ENCODE results near the gene PLEKHA6. TPM values are rescaled to one million over a fixed set of nuclear protein-coding genes. Genes with fewer than 3 reads are reported as not detected.

Gene PLEKHA6
- total RNA-seq, 1 experiment from 2014 or later, result 0.30 TPM

DNA sequence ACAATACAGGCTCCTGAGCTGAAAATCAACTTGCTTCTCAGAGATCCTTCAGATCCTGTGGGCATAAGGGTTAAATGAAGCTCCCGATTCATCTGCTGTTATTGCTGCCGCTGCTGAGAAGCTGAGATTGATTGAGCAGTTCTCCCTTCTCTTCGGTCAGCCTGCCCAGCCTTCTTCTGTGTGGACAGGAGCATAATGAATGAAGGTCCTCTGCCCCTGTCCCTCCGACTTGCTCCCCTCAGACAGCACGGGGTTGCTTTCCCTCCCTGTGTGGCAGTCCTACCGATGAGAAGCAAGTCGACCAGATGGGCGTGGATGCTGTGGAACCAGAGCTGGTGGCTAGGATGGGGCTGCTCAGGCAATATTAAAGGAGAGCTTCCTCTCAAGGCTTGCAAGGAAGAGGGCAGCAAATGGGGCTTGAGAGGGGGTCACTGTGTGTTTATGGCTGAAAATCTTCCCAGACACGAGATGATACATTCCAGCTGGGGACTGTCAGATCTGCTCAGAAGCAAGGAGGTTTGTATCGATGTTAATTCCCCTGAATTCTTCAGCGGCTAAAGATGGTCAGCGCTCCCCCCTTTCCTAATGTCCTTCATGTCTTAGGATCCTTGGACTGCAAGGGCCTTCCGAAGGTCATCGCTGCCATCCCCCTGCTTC lies 82.0 kb downstream of the PLEKHA6 start:
- no peak overlapping the region for H3K4me3 ChIP-seq (ENCODE audit: low read length)
- no peak overlapping the region for H2AFZ ChIP-seq (ENCODE audit: low read length)
- no peaks in the 10 kb centered on the region for H4K20me1 ChIP-seq (ENCODE audit: insufficient read depth, low read depth, low read length)
- H3K27ac ChIP-seq (ENCODE audit: low read length), result no peak overlapping the region
- no peaks in the 10 kb centered on the region for H3K27me3 ChIP-seq (ENCODE audit: low read length)
- H3K79me2 ChIP-seq (ENCODE audit: low read length), result no peaks in the 10 kb centered on the region
- peaks cover 12% of the 10 kb centered on the region for H3K4me1 ChIP-seq (ENCODE audit: low read length)
- no peaks in the 10 kb centered on the region for H3K9me3 ChIP-seq (ENCODE audit: low read length)
- no peak for DNase-seq
- H3K9me2 ChIP-seq (replicated peaks; ENCODE audit: insufficient read depth, low read length), result no peaks in the 10 kb centered on the region
- H3K9ac ChIP-seq (ENCODE audit: low read length), result no peak overlapping the region
- H3K4me2 ChIP-seq (ENCODE audit: low read depth, low read length, poor library complexity, severe bottlenecking), result no peak overlapping the region
- no peaks in the 10 kb centered on the region for H3K36me3 ChIP-seq (ENCODE audit: insufficient read depth, low read length)

DNA sequence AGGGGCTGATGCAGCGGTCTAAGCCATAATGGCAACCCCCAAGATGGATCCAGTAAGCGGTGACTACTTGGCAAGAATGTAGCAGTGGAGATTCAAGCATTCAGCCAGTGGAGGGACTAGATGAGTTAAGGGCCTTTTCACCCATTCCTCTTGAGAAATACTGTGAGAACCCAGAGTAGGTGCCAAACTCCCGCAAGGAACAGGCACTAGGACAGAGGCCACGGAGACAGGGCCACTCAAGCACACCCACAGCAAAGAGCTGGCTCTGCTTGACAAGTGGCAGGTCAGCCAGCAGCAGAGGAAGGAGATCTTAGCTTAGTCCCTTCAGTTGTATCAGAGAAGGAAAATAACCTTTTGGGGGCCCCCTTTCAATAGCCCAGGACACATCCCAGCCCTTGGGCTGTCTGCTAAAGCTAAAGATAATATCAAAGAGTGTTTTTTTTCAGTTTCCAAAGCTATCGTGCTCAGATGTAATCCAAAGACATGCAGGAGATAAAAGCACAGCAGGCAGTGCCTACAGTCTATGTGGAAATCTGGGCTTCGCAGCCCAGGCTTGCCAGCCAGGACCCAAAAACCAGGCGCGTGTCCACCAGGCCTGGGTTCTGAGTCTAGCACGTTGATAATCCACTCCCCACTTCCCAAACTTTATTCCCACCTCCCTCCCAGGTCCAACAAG lies 83.9 kb downstream of the PLEKHA6 start:
- Histone ChIP-seq H4K20me1 (ENCODE audit: insufficient read depth, low read depth, low read length) (no peaks in the 10 kb centered on the region), H3K27me3 (ENCODE audit: low read length) (no peaks in the 10 kb centered on the region), H3K36me3 (ENCODE audit: insufficient read depth, low read length) (no peaks in the 10 kb centered on the region), H3K4me3 (ENCODE audit: low read length) (no peak overlapping the region), H3K79me2 (ENCODE audit: low read length) (no peaks in the 10 kb centered on the region), H3K27ac (ENCODE audit: low read length) (no peak overlapping the region), H3K4me1 (ENCODE audit: low read length) (peaks cover 24% of the 10 kb centered on the region), H3K9me2 (replicated peaks; ENCODE audit: insufficient read depth, low read length) (no peaks in the 10 kb centered on the region), H2AFZ (ENCODE audit: low read length) (no peak overlapping the region), H3K9ac (ENCODE audit: low read length) (no peak overlapping the region), H3K9me3 (ENCODE audit: low read length) (no peaks in the 10 kb centered on the region), H3K4me2 (ENCODE audit: low read depth, low read length, poor library complexity, severe bottlenecking) (no peak overlapping the region)
- no peak for DNase-seq

DNA sequence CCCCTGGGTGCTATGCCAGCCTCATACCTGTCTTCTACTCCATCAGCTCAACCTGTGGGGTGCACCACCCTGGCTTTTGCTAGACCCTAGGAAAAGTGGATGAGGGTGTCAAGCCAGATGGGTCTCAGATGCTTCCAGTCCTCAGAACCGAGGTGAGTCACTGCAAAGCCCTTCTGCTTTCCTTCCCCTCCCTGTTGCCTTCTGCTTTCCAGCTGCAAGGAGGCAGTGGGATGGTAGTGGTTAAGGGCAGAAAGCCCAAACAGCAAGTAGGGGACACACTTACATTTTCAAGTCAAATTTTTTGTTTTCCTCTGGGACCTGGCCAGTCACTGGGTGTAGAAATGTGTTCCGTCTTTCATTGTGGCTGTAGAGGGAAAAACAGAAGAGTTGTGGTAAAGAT lies 85.3 kb downstream of the PLEKHA6 start:
- no peak overlapping the region for H3K4me2 ChIP-seq (ENCODE audit: low read depth, low read length, poor library complexity, severe bottlenecking)
- H3K4me3 ChIP-seq (ENCODE audit: low read length), result no peak overlapping the region
- no peak overlapping the region for H2AFZ ChIP-seq (ENCODE audit: low read length)
- H3K4me1 ChIP-seq (ENCODE audit: low read length), result peaks cover 24% of the 10 kb centered on the region
- no peak overlapping the region for H3K27ac ChIP-seq (ENCODE audit: low read length)
- no peaks in the 10 kb centered on the region for H3K79me2 ChIP-seq (ENCODE audit: low read length)
- no peak overlapping the region for H3K9ac ChIP-seq (ENCODE audit: low read length)
- no peak for DNase-seq
- no peaks in the 10 kb centered on the region for H3K36me3 ChIP-seq (ENCODE audit: insufficient read depth, low read length)
- H3K27me3 ChIP-seq (ENCODE audit: low read length), result no peaks in the 10 kb centered on the region
- no peaks in the 10 kb centered on the region for H3K9me3 ChIP-seq (ENCODE audit: low read length)
- H4K20me1 ChIP-seq (ENCODE audit: insufficient read depth, low read depth, low read length), result no peaks in the 10 kb centered on the region
- no peaks in the 10 kb centered on the region for H3K9me2 ChIP-seq (replicated peaks; ENCODE audit: insufficient read depth, low read length)

DNA sequence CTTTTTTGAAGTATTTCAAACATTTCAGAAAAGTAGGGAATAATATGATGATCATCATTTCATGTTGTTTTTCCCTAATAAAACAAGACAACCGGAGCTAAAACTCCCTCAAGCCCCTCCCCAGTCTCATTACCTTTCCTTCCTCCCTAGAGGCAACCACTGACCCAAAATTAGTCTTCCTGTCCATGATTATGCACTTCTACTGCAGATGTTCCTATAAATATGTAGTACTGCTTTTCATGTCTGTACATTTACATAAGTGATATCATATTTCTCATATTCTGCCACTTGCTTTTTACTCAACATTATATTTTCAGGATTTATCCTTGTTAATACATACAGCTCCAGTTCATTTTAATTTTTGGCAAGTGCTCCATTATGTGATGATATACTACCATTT lies 87.2 kb downstream of the PLEKHA6 start:
- no peak overlapping the region for H3K27ac ChIP-seq (ENCODE audit: low read length)
- H2AFZ ChIP-seq (ENCODE audit: low read length), result no peak overlapping the region
- H3K36me3 ChIP-seq (ENCODE audit: insufficient read depth, low read length), result no peaks in the 10 kb centered on the region
- H3K27me3 ChIP-seq (ENCODE audit: low read length), result no peaks in the 10 kb centered on the region
- no peak overlapping the region for H3K4me3 ChIP-seq (ENCODE audit: low read length)
- no peaks in the 10 kb centered on the region for H3K9me2 ChIP-seq (replicated peaks; ENCODE audit: insufficient read depth, low read length)
- no peaks in the 10 kb centered on the region for H3K9me3 ChIP-seq (ENCODE audit: low read length)
- peak overlapping the region; percentile 8 for H3K4me2 ChIP-seq (ENCODE audit: low read depth, low read length, poor library complexity, severe bottlenecking)
- H4K20me1 ChIP-seq (ENCODE audit: insufficient read depth, low read depth, low read length), result no peaks in the 10 kb centered on the region
- H3K79me2 ChIP-seq (ENCODE audit: low read length), result no peaks in the 10 kb centered on the region
- no peak overlapping the region for H3K9ac ChIP-seq (ENCODE audit: low read length)
- peaks cover 24% of the 10 kb centered on the region for H3K4me1 ChIP-seq (ENCODE audit: low read length)
- DNase-seq, result no peak

DNA sequence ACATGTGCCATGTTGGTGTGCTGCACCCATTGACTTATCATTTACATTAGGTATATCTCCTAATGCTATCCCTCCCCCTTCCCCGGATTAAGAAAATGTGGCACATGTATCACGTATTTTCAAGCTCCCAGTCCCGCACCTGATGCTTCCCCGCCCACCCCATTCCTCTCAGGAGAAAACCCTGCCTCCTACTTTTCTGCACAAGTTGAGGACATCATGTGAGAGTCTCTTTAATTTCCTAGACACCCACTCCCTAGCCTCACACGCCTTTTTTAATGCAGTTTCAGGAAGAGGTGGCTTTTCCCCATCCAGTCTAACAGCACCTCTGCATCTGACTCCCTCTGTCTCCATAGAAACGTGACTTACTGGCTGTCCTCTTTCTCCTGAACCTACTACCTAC lies 87.8 kb downstream of the PLEKHA6 start:
- Histone ChIP-seq H3K27me3 (ENCODE audit: low read length) (no peaks in the 10 kb centered on the region), H3K4me1 (ENCODE audit: low read length) (peaks cover 24% of the 10 kb centered on the region), H3K27ac (ENCODE audit: low read length) (no peak overlapping the region), H3K9me2 (replicated peaks; ENCODE audit: insufficient read depth, low read length) (no peaks in the 10 kb centered on the region), H3K9ac (ENCODE audit: low read length) (no peak overlapping the region), H3K4me3 (ENCODE audit: low read length) (no peak overlapping the region), H3K79me2 (ENCODE audit: low read length) (no peaks in the 10 kb centered on the region), H3K4me2 (ENCODE audit: low read depth, low read length, poor library complexity, severe bottlenecking) (no peak overlapping the region), H4K20me1 (ENCODE audit: insufficient read depth, low read depth, low read length) (no peaks in the 10 kb centered on the region), H3K9me3 (ENCODE audit: low read length) (no peaks in the 10 kb centered on the region), H3K36me3 (ENCODE audit: insufficient read depth, low read length) (no peaks in the 10 kb centered on the region), H2AFZ (ENCODE audit: low read length) (no peak overlapping the region)
- DNase-seq, result no peak

DNA sequence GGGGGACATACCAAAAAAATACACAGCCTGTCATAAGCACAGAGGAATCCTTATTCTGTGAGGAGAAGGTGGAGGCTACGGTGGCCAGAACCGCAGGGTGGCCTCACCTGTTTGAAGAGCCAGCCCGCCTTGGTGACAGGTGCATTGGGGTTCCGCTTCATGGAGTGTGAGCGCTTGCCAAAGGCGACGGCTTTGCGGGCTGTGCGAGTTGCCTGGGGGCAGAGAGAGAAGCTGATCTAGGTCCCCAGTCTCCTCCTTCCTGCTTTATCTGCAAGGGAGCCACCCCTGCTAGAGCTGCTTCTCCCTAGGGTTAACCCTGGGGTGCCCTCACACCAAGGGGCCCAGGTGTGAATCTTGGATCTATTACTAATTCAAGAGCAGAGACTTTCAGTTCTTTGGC lies 91.6 kb downstream of the PLEKHA6 start:
- Histone ChIP-seq H3K4me1 (ENCODE audit: low read length) (peaks cover 17% of the 10 kb centered on the region), H3K79me2 (ENCODE audit: low read length) (no peaks in the 10 kb centered on the region), H4K20me1 (ENCODE audit: insufficient read depth, low read depth, low read length) (no peaks in the 10 kb centered on the region), H3K9ac (ENCODE audit: low read length) (no peak overlapping the region), H2AFZ (ENCODE audit: low read length) (no peak overlapping the region), H3K36me3 (ENCODE audit: insufficient read depth, low read length) (no peaks in the 10 kb centered on the region), H3K4me2 (ENCODE audit: low read depth, low read length, poor library complexity, severe bottlenecking) (no peak overlapping the region), H3K9me2 (replicated peaks; ENCODE audit: insufficient read depth, low read length) (no peaks in the 10 kb centered on the region), H3K27me3 (ENCODE audit: low read length) (no peaks in the 10 kb centered on the region), H3K9me3 (ENCODE audit: low read length) (no peaks in the 10 kb centered on the region), H3K4me3 (ENCODE audit: low read length) (no peak overlapping the region), H3K27ac (ENCODE audit: low read length) (no peak overlapping the region)
- no peak for DNase-seq

DNA sequence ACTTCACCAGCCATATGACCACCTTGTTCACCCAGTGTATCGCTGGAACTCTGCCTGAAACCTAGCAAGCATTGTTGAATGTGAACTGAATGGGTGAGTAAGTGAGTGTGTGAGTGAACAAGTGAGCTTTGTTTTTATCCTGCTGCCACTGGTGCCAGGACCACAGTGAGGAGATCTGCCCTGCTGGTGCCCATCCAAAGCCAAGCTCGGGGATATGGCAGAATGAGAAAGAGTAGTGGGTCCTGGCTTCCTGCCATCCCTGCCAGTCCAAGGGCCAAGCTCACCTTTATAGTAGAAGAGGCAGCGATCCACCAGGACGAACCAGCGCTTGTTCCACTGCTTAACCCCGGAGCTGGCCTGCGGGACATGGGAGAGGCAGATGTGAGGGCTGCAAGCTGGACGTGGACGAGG lies 92.5 kb downstream of the PLEKHA6 start:
- Histone ChIP-seq H3K4me3 (ENCODE audit: low read length) (no peak overlapping the region), H4K20me1 (ENCODE audit: insufficient read depth, low read depth, low read length) (no peaks in the 10 kb centered on the region), H3K9me3 (ENCODE audit: low read length) (no peaks in the 10 kb centered on the region), H3K9me2 (replicated peaks; ENCODE audit: insufficient read depth, low read length) (no peaks in the 10 kb centered on the region), H3K4me2 (ENCODE audit: low read depth, low read length, poor library complexity, severe bottlenecking) (no peak overlapping the region), H3K9ac (ENCODE audit: low read length) (no peak overlapping the region), H2AFZ (ENCODE audit: low read length) (no peak overlapping the region), H3K27ac (ENCODE audit: low read length) (no peak overlapping the region), H3K36me3 (ENCODE audit: insufficient read depth, low read length) (no peaks in the 10 kb centered on the region), H3K27me3 (ENCODE audit: low read length) (no peaks in the 10 kb centered on the region), H3K79me2 (ENCODE audit: low read length) (no peaks in the 10 kb centered on the region), H3K4me1 (ENCODE audit: low read length) (peaks cover 8% of the 10 kb centered on the region)
- DNase-seq, result no peak

DNA sequence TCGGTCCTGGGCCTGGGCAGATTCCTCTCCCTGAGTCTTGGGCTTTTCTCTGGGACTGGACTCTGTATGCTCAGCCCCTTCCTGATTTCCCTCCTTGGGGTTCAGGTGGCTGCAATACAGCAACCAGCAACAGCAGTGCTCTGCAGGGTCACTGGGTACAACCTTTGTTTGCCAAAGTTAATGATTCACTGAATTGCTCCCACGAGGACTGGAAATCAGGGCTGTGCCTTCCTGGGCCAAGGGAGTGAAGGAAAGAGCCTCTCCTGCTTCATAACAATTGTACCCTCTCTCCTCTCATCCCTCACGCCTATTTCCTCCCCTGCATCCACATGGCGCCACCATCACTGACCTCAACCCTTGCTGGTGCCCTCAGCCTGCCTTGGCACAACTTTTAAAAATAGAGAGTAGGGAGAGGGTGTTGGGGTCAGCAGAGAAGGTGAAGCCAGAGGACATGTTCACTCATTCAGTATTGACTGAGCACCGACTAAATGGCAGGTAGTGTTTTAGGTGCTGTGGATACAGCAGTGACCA lies 93.2 kb downstream of the PLEKHA6 start:
- H4K20me1 ChIP-seq (ENCODE audit: insufficient read depth, low read depth, low read length), result no peaks in the 10 kb centered on the region
- H3K36me3 ChIP-seq (ENCODE audit: insufficient read depth, low read length), result no peaks in the 10 kb centered on the region
- no peak for DNase-seq
- no peaks in the 10 kb centered on the region for H3K9me2 ChIP-seq (replicated peaks; ENCODE audit: insufficient read depth, low read length)
- no peaks in the 10 kb centered on the region for H3K9me3 ChIP-seq (ENCODE audit: low read length)
- H3K4me1 ChIP-seq (ENCODE audit: low read length), result peaks cover 4% of the 10 kb centered on the region
- no peak overlapping the region for H2AFZ ChIP-seq (ENCODE audit: low read length)
- no peak overlapping the region for H3K27ac ChIP-seq (ENCODE audit: low read length)
- no peaks in the 10 kb centered on the region for H3K79me2 ChIP-seq (ENCODE audit: low read length)
- H3K4me3 ChIP-seq (ENCODE audit: low read length), result no peak overlapping the region
- H3K9ac ChIP-seq (ENCODE audit: low read length), result no peak overlapping the region
- H3K4me2 ChIP-seq (ENCODE audit: low read depth, low read length, poor library complexity, severe bottlenecking), result no peak overlapping the region
- no peaks in the 10 kb centered on the region for H3K27me3 ChIP-seq (ENCODE audit: low read length)

All from Karpas-422 (cell line).